Mucosa of descending colon (tissue), 3 donors: ENCODE data around the gene DYNLRB1. TPM values are rescaled to one million over a fixed set of nuclear protein-coding genes. Genes with fewer than 3 reads are reported as not detected.
"Not testable (repeated sequence)": the region's sequence is repeated elsewhere in the genome, so short reads cannot be mapped to it uniquely, and the experiment has no call there.

Experiments
- ATAC-seq: fragments of 200-7000 bp; cut with Tn5 transposase; one replicate; pipeline ENCODE4 v1.9.1; 2020; ENCODE audit warnings: mild to moderate bottlenecking, moderate library complexity
- DNase-seq, 3 donors: peaks; one replicate each; pipeline ENCODE4 v3.0.0-alpha.2; 2020
- H3K36me3 ChIP-seq: fragments of 200-600 bp; one replicate; pipeline ENCODE4 v1.8.0; 2021; ENCODE audit warnings: low read depth, mild to moderate bottlenecking
- H3K4me1 ChIP-seq: fragments of 200-600 bp; one replicate; pipeline ENCODE4 v1.8.0; 2021; ENCODE audit warnings: low read depth, mild to moderate bottlenecking
- H3K4me3 ChIP-seq: fragments of 200-600 bp; one replicate; pipeline ENCODE4 v1.8.0; 2021; ENCODE audit warnings: mild to moderate bottlenecking
- H3K9me3 ChIP-seq: fragments of 200-600 bp; one replicate; pipeline ENCODE4 v1.8.0; 2021; ENCODE audit warnings: mild to moderate bottlenecking
- CTCF ChIP-seq: fragments of 200-600 bp; IDR thresholded peaks from one replicate; pipeline ENCODE4 v1.8.0; 2022; ENCODE audit warnings: antibody characterized with exemption, mild to moderate bottlenecking
- intact Hi-C, 2 donors: fragments of 100-400 bp; cut with DNase I in 1 of 2; cut with micrococcal nuclease in 1 of 2; formaldehyde crosslinking; loops; one replicate each; pipeline versions ENCODE4 v1.11.0 to v1.11.1; 2022; cut with DNase I, micrococcal nuclease
- total RNA-seq, 3 donors: library from RNA; stranded (reverse); fragmentation: NEBNext Ultra II Directional in 2 of 3; extraction: Animal tissue kit (Norgen Biotek cat#: 25700) in 2 of 3; gene quantifications; one replicate each; pipeline versions ENCODE4 v1.2.1 to v1.2.4, GENCODE V29; 2021 to 2023
- donor health status: DM: no; HTN: no; CAD: no; lungs with moderate emphysema.
- donor health status: DM: no; HTN: no; CAD: no.
- donor health status: DM: no; HTN: yes; CAD: no.

Gene DYNLRB1
- total RNA-seq, 3 donors from 2014 or later: 110 to 137 (median 119) TPM

GRCh38 chr20:34475979-34476736 is 40.1 kb upstream of the DYNLRB1 start:
- intact Hi-C loops: no loop called here
- peak; percentile 47 to 62 (median 54) for DNase-seq
- Histone ChIP-seq H3K4me1 (no peaks in the 10 kb centered on the region), H3K4me3 (no peak overlapping the region), H3K36me3 (peaks cover 3% of the 10 kb centered on the region), H3K9me3 (no peaks in the 10 kb centered on the region)
- peak; percentile 20 for TF ChIP-seq CTCF
- ATAC-seq: peak; percentile 90

- no peak for TF ChIP-seq CTCF
- Histone ChIP-seq H3K4me1 (no peaks in the 10 kb centered on the region), H3K9me3 (no peaks in the 10 kb centered on the region), H3K4me3 (no peak overlapping the region), H3K36me3 (peaks cover 3% of the 10 kb centered on the region)
- no peak for ATAC-seq
- intact Hi-C loops: no loop called here
- no peak for DNase-seq
These were observed 36.6 kb upstream of the DYNLRB1 start for GRCh38 chr20:34479627-34480026.

GRCh38 chr20:34482154-34482553 is 34.1 kb upstream of the DYNLRB1 start:
- DNase-seq, H3K4me1 ChIP-seq, H3K36me3 ChIP-seq, H3K9me3 ChIP-seq, intact Hi-C loops, H3K4me3 ChIP-seq: not testable (repeated sequence)
- peak; percentile 22 for ATAC-seq

- intact Hi-C loops, DNase-seq, H3K36me3 ChIP-seq: not testable (repeated sequence)
These were observed 32.5 kb upstream of the DYNLRB1 start for GRCh38 chr20:34483585-34484220.

GRCh38 chr20:34485068-34485634 is 31.1 kb upstream of the DYNLRB1 start:
- Histone ChIP-seq H3K4me3 (no peak overlapping the region), H3K4me1 (no peaks in the 10 kb centered on the region), H3K36me3 (peaks cover 3% of the 10 kb centered on the region), H3K9me3 (no peaks in the 10 kb centered on the region)
- no peak for DNase-seq
- ATAC-seq: no peak
- intact Hi-C loops: no loop called here
- TF ChIP-seq CTCF: no peak

More at GRCh38 chr20:34483585-34484220, 32.5 kb upstream of the DYNLRB1 start:
- not testable (repeated sequence) for ATAC-seq, H3K9me3 ChIP-seq, H3K4me1 ChIP-seq, H3K4me3 ChIP-seq

- DNase-seq: no peak
- ATAC-seq: no peak
- TF ChIP-seq CTCF: no peak
- intact Hi-C loops: no loop called here
- Histone ChIP-seq H3K4me1 (no peaks in the 10 kb centered on the region), H3K36me3 (no peaks in the 10 kb centered on the region), H3K4me3 (no peak overlapping the region), H3K9me3 (no peaks in the 10 kb centered on the region)
These were observed 24.8 kb upstream of the DYNLRB1 start for GRCh38 chr20:34491226-34491931.
